ENCODE measurements around the gene MAPRE2. TPM values are rescaled to one million over a fixed set of nuclear protein-coding genes. Genes with fewer than 3 reads are reported as not detected.
"Not testable (repeated sequence)": the region's sequence is repeated elsewhere in the genome, so short reads cannot be mapped to it uniquely, and the experiment has no call there.

MAPRE2 gene
- total RNA-seq, 4 donors from 2014 or later, result 16.5 to 50.3 (median 21.2) TPM

DNA sequence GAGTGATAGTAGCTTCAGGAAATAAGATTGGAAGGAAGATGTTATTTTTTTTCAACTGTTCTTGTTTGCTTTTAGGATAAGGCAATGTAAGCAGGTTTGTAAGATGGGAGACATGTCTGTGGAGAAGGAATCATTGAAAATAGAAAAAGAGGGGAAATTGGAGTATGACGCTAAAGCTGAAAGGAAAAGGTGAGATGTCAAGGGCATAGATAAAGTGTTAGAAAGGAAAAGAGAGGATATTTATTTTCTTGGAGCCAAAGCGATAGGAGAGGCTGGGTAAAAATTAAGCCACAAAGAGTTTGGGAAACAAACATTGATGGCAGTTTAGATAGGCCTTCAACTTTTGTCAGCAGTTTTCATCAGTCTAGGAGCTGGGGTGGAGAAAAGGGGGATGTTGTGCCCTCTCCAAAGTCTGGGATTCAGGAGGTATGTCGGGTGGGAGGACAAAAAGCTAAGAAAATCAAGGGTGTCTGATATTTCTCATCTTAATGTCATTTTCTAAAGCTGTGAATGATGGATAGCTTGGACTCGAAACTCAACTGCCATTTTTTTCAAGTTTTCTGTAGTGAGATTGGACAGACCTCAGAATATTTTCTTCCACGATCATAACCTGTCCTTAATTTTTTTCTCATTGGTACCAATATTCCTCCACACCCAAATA lies 63.3 kb downstream of the MAPRE2 start:
- Histone ChIP-seq H3K4me3 (no peak overlapping the region), H3K27me3 (no peaks in the 10 kb centered on the region), H3K36me3 (no peaks in the 10 kb centered on the region), H3K4me1 (no peaks in the 10 kb centered on the region), H3K9me3 (no peaks in the 10 kb centered on the region), H3K27ac (no peak overlapping the region)
- no peak for TF ChIP-seq POLR2A (IDR thresholded peaks at IDR 0.05)
- TF ChIP-seq, protein P1, sequence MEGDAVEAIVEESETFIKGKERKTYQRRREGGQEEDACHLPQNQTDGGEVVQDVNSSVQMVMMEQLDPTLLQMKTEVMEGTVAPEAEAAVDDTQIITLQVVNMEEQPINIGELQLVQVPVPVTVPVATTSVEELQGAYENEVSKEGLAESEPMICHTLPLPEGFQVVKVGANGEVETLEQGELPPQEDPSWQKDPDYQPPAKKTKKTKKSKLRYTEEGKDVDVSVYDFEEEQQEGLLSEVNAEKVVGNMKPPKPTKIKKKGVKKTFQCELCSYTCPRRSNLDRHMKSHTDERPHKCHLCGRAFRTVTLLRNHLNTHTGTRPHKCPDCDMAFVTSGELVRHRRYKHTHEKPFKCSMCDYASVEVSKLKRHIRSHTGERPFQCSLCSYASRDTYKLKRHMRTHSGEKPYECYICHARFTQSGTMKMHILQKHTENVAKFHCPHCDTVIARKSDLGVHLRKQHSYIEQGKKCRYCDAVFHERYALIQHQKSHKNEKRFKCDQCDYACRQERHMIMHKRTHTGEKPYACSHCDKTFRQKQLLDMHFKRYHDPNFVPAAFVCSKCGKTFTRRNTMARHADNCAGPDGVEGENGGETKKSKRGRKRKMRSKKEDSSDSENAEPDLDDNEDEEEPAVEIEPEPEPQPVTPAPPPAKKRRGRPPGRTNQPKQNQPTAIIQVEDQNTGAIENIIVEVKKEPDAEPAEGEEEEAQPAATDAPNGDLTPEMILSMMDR (IDR thresholded peaks at IDR 0.05), result no peak
- no peak for DNase-seq

DNA sequence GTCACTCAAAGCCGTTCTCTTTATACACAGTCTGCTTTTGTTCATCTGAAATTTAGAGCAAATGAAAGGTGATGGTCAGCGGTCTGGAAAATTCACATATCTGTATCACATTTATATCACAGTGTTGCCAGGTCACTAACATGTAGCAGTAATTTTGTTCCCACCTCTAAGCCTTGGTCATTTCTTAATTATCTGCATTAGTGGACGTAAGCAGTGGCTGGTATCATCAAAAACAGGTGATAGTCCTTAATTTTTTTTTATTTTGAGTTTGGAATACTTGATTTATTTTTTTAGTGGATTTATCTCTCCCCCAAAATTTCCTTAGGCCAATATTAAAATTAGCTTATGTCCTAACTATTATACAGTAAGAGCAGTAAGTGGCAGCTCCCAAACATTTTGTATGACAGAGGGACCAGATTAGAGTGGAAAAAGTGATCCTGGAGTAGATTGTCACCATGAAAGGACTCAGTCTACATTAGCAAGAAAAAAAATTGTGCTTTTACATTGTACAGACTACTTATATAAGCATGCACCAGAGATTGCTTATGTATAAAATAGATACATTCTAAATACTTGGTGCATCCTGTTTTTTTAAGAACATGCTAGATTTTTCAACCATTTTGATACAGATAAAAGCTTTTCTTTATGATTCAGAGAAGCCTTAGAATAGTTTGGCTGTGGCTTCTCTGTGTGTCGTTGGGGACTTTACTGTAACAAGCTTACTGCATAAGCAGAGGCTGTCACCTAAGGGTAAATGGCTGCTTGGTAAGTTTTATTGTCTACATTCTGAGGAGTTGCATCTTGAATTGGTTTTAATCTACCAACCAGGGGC lies 65.0 kb downstream of the MAPRE2 start:
- TF ChIP-seq, protein P1 (IDR thresholded peaks at IDR 0.05), result no peak
- no peak for TF ChIP-seq POLR2A (IDR thresholded peaks at IDR 0.05)
- Histone ChIP-seq H3K9me3 (no peaks in the 10 kb centered on the region), H3K4me3 (no peak overlapping the region), H3K4me1 (no peaks in the 10 kb centered on the region), H3K27ac (no peak overlapping the region), H3K36me3 (no peaks in the 10 kb centered on the region), H3K27me3 (no peaks in the 10 kb centered on the region)
- DNase-seq, result no peak

DNA sequence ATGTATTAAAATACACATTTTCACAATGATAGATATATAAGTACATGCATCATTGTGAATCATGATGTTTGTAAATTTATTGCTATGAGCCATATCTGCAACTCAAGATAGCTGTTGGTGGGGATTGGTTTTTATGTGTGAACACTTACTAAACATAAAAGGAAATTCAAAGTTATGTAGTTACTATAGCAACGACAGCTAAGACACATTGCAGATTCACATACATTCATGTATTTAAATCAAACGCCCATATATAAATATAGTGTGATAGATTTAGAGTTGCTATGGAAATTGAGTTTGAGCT lies 65.6 kb downstream of the MAPRE2 start:
- no peak overlapping the region for H3K27ac ChIP-seq
- TF ChIP-seq, protein P1 (IDR thresholded peaks at IDR 0.05), result no peak
- no peak for TF ChIP-seq POLR2A (IDR thresholded peaks at IDR 0.05)

DNA sequence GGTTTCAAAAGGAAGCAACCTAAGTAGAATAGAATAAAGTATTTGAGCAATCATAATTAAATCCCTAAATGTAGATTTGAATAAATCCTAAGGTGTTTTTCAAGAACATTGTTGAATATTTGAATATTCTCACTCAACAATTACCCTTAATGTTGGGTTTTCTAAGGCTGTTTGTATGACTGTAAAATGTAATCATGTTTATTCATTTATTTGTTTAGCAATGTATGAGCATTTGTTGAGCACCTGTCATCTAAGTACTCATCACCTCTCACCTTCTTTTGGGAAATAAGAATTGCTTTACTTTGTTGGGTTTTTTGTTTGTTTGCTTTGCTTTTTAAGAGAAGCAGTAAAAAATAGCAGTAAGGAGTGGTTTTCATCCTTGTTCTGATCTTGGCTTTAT lies 66.0 kb downstream of the MAPRE2 start:
- Histone ChIP-seq H3K27ac (no peak overlapping the region), H3K4me3 (no peak overlapping the region), H3K27me3 (no peaks in the 10 kb centered on the region), H3K36me3 (no peaks in the 10 kb centered on the region), H3K9me3 (no peaks in the 10 kb centered on the region), H3K4me1 (no peaks in the 10 kb centered on the region)
- no peak for DNase-seq
- TF ChIP-seq, protein P1 (IDR thresholded peaks at IDR 0.05), result no peak

More for the DNA sequence above, 65.6 kb downstream of the MAPRE2 start:
- Histone ChIP-seq H3K36me3 (no peaks in the 10 kb centered on the region), H3K4me1 (no peaks in the 10 kb centered on the region), H3K27me3 (no peaks in the 10 kb centered on the region), H3K9me3 (no peaks in the 10 kb centered on the region), H3K4me3 (no peak overlapping the region)
- DNase-seq, result no peak

DNA sequence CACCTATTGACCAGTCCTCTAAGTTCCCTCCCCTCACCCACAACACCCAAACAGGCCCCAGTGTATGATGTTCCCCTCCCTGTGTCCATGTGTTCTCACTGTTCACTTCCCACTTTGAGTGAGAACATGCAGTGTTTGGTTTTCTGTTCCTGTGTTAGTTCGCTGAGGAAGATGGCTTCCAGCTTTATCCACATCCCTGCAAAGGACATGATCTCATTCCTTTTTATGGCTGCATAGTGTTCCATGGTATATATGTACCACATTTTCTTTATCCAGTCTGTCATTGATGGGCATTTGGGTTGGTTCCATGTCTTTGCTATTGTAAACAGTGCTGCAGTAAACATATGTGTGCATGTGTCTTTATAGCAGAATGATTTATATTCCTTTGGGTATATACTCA lies 66.9 kb downstream of the MAPRE2 start:
- H3K36me3 ChIP-seq, H3K4me3 ChIP-seq, H3K27me3 ChIP-seq, H3K4me1 ChIP-seq, H3K27ac ChIP-seq, H3K9me3 ChIP-seq, DNase-seq: not testable (repeated sequence)

DNA sequence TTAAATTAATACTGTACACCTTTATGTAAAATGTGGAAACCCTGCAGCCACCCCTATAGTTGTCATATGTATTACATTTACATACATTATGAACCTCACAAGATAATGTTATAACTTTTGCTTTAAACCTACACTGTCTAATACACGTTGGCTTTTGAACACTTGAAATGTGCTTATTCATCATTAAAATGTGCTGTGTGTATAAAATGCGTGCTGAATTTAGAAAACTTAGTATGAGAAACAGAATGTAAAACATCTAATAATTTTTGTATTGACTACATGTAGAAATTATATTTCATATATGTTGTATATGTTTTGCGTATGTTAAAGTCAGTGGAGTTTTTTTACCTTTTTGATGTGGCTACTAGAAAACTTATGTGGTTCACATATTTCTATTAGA lies 68.8 kb downstream of the MAPRE2 start:
- H3K27ac ChIP-seq, result no peak overlapping the region
- H3K4me1 ChIP-seq, result no peaks in the 10 kb centered on the region
- TF ChIP-seq POLR2A (IDR thresholded peaks at IDR 0.05), result no peak
- TF ChIP-seq, protein P1 (IDR thresholded peaks at IDR 0.05), result no peak
- H3K36me3 ChIP-seq, result no peaks in the 10 kb centered on the region
- no peak overlapping the region for H3K4me3 ChIP-seq
- DNase-seq, result no peak
- H3K9me3 ChIP-seq, result no peaks in the 10 kb centered on the region
- no peaks in the 10 kb centered on the region for H3K27me3 ChIP-seq
